ENCODE results near the gene TLCD5.

GRCh38 chr11:120318906-120319305 lies 6.2 kb upstream of the TLCD5 start:
- TF ChIP-seq EZH2phosphoT487 (IDR thresholded peaks at IDR 0.05; ENCODE audit: insufficient read depth, low read depth) (no peak), EZH2 (IDR thresholded peaks at IDR 0.05; ENCODE audit: insufficient read depth, poor library complexity, severe bottlenecking) (no peak)
